ENCODE data around the gene LRRC4C.

Gene LRRC4C

DNA sequence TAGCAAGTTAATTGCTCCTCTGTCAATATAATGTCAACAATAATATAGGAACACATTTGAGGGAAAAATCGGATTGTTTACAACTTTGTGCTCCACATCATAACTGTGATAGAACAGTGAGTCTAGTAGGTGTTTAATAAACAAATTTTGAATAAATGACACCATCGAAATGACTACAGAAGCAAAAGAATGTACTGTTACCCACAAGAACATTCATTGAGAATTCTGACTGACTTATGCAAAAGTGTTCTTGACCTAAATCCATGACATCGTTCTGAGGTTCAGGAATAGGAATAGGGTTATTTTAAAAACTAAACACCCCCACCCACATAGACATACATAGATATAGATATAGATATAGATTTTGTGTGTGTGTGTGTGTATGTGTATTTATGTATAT, 8.4 kb downstream of the LRRC4C start:
- TF ChIP-seq, protein P1, sequence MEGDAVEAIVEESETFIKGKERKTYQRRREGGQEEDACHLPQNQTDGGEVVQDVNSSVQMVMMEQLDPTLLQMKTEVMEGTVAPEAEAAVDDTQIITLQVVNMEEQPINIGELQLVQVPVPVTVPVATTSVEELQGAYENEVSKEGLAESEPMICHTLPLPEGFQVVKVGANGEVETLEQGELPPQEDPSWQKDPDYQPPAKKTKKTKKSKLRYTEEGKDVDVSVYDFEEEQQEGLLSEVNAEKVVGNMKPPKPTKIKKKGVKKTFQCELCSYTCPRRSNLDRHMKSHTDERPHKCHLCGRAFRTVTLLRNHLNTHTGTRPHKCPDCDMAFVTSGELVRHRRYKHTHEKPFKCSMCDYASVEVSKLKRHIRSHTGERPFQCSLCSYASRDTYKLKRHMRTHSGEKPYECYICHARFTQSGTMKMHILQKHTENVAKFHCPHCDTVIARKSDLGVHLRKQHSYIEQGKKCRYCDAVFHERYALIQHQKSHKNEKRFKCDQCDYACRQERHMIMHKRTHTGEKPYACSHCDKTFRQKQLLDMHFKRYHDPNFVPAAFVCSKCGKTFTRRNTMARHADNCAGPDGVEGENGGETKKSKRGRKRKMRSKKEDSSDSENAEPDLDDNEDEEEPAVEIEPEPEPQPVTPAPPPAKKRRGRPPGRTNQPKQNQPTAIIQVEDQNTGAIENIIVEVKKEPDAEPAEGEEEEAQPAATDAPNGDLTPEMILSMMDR (IDR thresholded peaks at IDR 0.05), result no peak
- no peak for TF ChIP-seq ZFX (IDR thresholded peaks at IDR 0.05; ENCODE audit: borderline replicate concordance)
- no peak overlapping the region for H3K27ac ChIP-seq

DNA sequence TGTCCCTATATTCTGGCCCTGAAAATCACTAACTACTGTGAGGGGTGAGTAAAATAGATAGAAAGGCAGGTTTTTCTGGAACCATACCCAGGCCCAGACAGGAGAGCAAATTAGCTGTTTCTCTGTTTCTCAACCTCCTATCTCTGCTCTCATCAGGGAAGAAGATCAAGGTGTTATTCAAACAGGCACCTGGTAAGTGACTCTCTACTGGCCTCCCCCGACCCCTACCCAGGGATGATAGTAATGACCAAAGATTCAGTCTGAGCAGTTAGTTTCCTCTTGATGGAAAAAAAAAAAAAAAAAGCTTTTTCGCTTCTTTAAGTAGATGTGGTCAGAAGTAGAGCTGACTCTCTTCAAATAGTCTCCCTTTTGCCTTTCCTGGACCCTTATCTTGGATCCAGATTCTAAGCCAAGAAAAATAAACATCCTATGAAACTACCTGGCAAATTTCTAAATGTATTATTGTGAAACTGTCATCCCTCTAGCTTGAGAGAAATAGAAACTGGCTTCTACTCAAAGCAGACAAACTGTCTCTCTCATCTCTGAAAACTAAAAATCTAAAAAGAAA, 9.9 kb downstream of the LRRC4C start:
- TF ChIP-seq, protein P1 (IDR thresholded peaks at IDR 0.05), result no peak
- TF ChIP-seq ZFX (IDR thresholded peaks at IDR 0.05; ENCODE audit: borderline replicate concordance), result no peak
- no peak overlapping the region for H3K27ac ChIP-seq

DNA sequence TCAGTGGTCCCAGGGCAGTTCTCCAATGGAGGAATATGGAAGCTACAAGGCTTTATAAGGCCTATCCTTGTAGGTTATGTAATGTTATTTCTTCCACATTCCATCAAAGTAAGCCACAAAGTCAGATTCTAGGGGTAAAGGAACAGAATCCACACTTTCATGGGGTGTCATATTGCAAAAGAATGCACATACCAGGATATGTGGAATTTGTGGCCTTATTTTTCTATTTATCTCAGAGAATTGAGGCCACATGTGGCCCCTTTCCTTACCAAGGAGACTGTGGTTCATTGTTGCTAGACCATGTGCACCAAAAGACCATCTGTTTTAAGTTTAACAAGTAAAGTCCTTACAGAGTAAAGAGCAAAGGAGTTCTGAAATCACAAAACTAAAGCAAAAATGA, 12.9 kb downstream of the LRRC4C start:
- TF ChIP-seq, protein P1 (IDR thresholded peaks at IDR 0.05), result no peak
- TF ChIP-seq ZFX (IDR thresholded peaks at IDR 0.05; ENCODE audit: borderline replicate concordance), result no peak
- H3K27ac ChIP-seq, result no peak overlapping the region

DNA sequence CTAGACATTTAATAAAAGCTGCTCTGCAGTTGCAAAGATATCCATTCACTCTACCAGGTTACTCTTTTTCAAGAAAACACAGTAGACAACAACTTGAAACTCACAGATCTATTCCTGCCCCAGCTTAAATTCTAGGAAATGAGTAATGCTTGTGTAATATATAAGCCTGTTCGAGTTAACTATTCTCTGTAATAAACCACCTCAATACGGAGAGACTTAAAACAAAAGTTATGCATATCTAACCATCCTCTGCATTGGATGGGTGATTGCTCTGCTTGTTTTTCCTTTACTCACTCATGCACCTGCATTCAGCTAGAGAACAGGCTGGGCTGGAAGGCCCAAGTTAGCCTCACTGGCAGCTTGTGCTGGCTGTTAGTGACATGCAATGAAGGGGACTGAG, 13.3 kb downstream of the LRRC4C start:
- TF ChIP-seq, protein P1 (IDR thresholded peaks at IDR 0.05), result no peak
- TF ChIP-seq ZFX (IDR thresholded peaks at IDR 0.05; ENCODE audit: borderline replicate concordance), result no peak
- no peak overlapping the region for H3K27ac ChIP-seq

DNA sequence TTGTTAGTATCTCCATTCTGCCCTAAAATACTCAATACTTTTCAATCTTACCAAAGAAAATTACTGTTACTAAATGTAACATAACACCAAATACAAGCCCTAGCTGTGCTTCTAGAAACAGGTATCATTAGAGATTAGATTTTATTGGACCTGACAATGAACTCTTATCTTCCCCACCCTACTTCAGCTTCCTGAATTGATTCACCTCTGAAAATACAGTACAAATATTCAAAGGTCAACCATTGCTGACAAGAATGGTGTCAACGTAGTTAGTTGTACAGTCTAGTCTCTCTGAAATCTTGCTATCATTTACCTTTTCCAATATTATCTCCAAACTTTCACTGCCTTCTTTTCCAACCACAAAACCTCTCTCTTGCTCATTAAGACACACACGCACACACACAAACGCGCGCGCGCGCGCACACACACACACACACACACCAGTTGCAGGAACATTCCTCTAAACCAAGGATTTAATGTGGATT, 22.4 kb downstream of the LRRC4C start:
- TF ChIP-seq, protein P1 (IDR thresholded peaks at IDR 0.05), result no peak
- no peak for TF ChIP-seq ZFX (IDR thresholded peaks at IDR 0.05; ENCODE audit: borderline replicate concordance)
- H3K27ac ChIP-seq, result no peak overlapping the region

DNA sequence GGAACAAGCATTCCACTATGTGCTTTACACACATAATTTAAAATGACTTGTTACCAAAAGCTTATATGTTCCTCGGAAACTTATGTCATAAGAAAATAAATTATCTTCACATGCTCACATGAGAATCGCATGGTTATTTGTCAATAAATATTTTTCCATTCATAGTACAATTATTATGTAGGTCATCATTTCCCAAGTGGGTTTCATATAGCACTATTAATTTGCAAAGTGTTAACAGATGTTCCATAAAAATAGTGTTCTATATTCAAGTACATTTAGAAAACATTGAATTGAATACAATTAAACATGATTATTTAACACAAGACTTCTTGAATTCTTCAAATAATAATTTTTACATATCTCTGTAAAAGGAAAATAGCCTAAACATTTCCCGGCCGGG, 23.9 kb downstream of the LRRC4C start:
- no peak overlapping the region for H3K27ac ChIP-seq
- no peak for TF ChIP-seq ZFX (IDR thresholded peaks at IDR 0.05; ENCODE audit: borderline replicate concordance)
- TF ChIP-seq, protein P1 (IDR thresholded peaks at IDR 0.05), result no peak

DNA sequence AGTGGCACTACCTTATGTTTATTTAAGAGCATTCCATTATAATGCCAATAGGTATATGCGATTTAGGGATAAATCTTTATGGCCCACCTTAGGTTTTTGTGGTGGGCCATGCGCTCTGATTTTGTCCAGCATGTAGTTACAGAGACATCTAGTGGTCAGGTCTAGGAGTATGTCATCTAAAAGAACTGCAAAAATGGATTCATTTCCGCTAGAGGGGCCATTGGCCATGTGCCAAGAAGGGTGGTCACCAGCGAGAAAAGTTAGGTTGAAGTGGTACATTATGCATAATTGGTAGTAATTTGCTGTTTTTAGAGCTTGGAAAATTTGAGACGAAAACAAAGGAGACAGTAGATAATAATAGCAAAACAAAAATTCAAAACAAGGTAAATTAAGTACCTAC, 27.7 kb downstream of the LRRC4C start:
- H3K27ac ChIP-seq, result no peak overlapping the region
- TF ChIP-seq, protein P1 (IDR thresholded peaks at IDR 0.05), result peak; percentile 46
- no peak for TF ChIP-seq ZFX (IDR thresholded peaks at IDR 0.05; ENCODE audit: borderline replicate concordance)

Data from 22Rv1 (cell line).